PFSK-1 (cell line): ENCODE measurements around the gene RAE1.

Experiments used
- FOXP2 ChIP-seq: optimal IDR thresholded peaks from 2 replicates; pipeline ENCODE3; 2011; ENCODE audit warnings: borderline replicate concordance, control low read depth, inconsistent platforms; ENCODE audit not compliant: insufficient read depth; ENCODE audit errors: extremely low read length, extremely low read depth
- POLR2AphosphoS5 ChIP-seq: IDR thresholded peaks from 2 replicates; pipeline ENCODE4 v1.6.1; 2012; ENCODE audit warnings: low read depth, mild to moderate bottlenecking, control low read depth, low read length, moderate library complexity
- REST ChIP-seq, 2 experiments: IDR thresholded peaks; 2 replicates each; pipeline versions ENCODE4 v1.6.1 to v1.8.0; 2011 to 2012; ENCODE audit warnings: low read depth in 2 of 2, low read length in 2 of 2, control low read depth in 1 of 2, inconsistent platforms in 1 of 2, mild to moderate bottlenecking in 1 of 2, moderate library complexity in 1 of 2; ENCODE audit not compliant: insufficient read depth in 1 of 2
- SIN3A ChIP-seq: IDR thresholded peaks from 2 replicates; pipeline ENCODE4 v1.6.1; 2012; ENCODE audit warnings: mild to moderate bottlenecking, low read length, moderate library complexity, borderline replicate concordance; ENCODE audit not compliant: insufficient read depth
- TAF1 ChIP-seq: IDR thresholded peaks from 2 replicates; pipeline ENCODE4 v1.6.1; 2012; ENCODE audit warnings: low read length, control low read depth, borderline replicate concordance; ENCODE audit not compliant: insufficient read depth

RAE1 gene

DNA sequence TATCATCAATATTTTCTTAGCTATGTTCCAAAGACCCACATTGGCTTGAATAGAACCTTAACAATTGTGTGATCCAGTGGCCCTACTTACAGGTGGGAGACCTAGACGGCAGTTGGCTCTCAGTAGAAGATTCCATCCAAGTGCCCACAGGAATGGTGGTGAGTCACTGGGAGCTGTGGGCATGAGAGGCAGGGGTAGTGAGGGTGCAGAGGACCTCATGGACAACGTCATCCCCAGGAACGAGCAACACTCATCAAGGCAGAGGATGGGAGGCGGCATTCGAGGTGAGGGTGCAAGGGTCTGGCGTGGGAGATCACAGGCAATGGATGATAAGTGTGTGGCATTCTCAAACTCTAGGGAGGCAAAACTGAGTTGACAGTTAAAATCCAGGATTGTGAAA, 38.9 kb upstream of the RAE1 start:
- TF ChIP-seq TAF1 (no peak), POLR2AphosphoS5 (no peak), REST (IDR thresholded peaks at IDR 0.05; ENCODE audit: insufficient read depth in 1 of 2, low read depth in 2 of 2, low read length in 2 of 2) (no peak)

- TF ChIP-seq FOXP2 (no peak), POLR2AphosphoS5 (no peak), TAF1 (no peak), SIN3A (no peak), REST (IDR thresholded peaks at IDR 0.05; ENCODE audit: insufficient read depth in 1 of 2, low read depth in 2 of 2, low read length in 2 of 2) (no peak)
Measured at GRCh38 chr20:57313230-57313629, 37.8 kb upstream of the RAE1 start.

- TF ChIP-seq FOXP2, result no peak
- TF ChIP-seq TAF1, result no peak
- no peak for TF ChIP-seq SIN3A
- TF ChIP-seq POLR2AphosphoS5, result no peak
- TF ChIP-seq REST (IDR thresholded peaks at IDR 0.05; ENCODE audit: insufficient read depth in 1 of 2, low read depth in 2 of 2, low read length in 2 of 2), result no peak
Measured at GRCh38 chr20:57313951-57314350, 37.1 kb upstream of the RAE1 start.

DNA sequence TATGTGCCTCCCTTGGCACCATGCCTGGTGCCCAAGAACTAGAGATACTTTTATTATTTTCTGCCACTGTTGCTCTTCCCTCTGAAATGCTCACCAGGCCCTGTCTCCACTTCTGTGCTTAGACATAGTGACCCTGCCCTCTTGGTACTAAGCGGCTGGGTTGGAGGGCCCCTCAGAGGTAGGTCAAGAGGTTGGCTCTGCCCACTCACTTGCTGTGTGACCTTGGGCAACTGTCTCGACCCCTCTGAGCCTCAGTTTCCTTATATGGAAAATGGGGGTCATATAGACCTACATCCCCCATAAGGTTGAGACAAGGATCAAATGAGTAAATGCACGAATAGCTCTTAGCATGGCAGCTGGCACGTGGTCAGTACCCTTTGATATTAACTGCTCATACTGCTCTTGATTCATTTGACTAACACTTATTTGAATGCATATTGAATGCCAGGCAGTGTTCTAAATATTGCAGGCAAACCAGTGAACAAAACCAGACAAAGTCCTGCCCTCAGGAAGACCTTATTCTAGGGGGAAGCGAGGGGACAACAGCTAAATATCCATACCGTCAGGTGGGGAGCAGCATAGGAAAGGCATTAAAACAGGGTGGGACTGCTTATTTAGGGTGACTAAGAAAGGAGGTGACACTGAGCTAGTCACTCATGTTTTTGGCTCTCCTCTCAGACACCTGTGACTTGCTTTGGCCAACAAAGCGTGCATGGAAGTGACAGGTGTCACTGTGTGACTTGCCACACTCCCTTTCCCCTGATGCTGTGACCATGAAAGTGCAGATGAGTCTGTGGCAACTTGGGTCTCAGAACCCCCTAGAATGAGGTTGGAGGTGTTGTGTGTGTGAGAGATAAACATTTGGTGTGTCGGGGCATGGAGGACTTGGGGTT, 35.7 kb upstream of the RAE1 start:
- no peak for TF ChIP-seq POLR2AphosphoS5
- TF ChIP-seq SIN3A, result no peak
- TF ChIP-seq FOXP2, result no peak
- no peak for TF ChIP-seq TAF1
- no peak for TF ChIP-seq REST (IDR thresholded peaks at IDR 0.05; ENCODE audit: insufficient read depth in 1 of 2, low read depth in 2 of 2, low read length in 2 of 2)
